GM19467 (cell line): ENCODE measurements around the gene BCHE.
A peak's percentile ranks its signal among the peaks of the same experiment; 100 is the strongest.
"Not testable (repeated sequence)": the region's sequence is repeated elsewhere in the genome, so short reads cannot be mapped to it uniquely, and the experiment has no call there.

ENCODE experiments used
- ATAC-seq: cut with Tn5 transposase; IDR thresholded peaks from one replicate; pipeline ENCODE4 v1.9.1; 2021; ENCODE audit warnings: mild to moderate bottlenecking, moderate library complexity; ENCODE audit not compliant: unreplicated experiment

Gene BCHE

GRCh38 chr3:165817160-165817709 lies 20.0 kb downstream of the BCHE start:
- ATAC-seq: no peak

GRCh38 chr3:165816209-165816608 lies 21.0 kb downstream of the BCHE start:
- ATAC-seq: no peak

- no peak for ATAC-seq
Measured at GRCh38 chr3:165815682-165816081, 21.5 kb downstream of the BCHE start.

- ATAC-seq: no peak
Measured at GRCh38 chr3:165814380-165814779, 22.8 kb downstream of the BCHE start.

GRCh38 chr3:165807937-165808336 lies 29.3 kb downstream of the BCHE start:
- ATAC-seq: not testable (repeated sequence)

GRCh38 chr3:165805946-165806561 lies 31.2 kb downstream of the BCHE start:
- peak; percentile 75 for ATAC-seq

GRCh38 chr3:165803471-165803870 lies 33.8 kb downstream of the BCHE start:
- ATAC-seq: no peak

- ATAC-seq: no peak
Measured at GRCh38 chr3:165800970-165801369, 36.3 kb downstream of the BCHE start.

GRCh38 chr3:165799026-165799425 lies 38.2 kb downstream of the BCHE start:
- ATAC-seq: no peak

GRCh38 chr3:165797551-165797950 lies 39.7 kb downstream of the BCHE start:
- no peak for ATAC-seq

- ATAC-seq: no peak
Measured at GRCh38 chr3:165796701-165797100, 40.5 kb downstream of the BCHE start.

- no peak for ATAC-seq
Measured at GRCh38 chr3:165788531-165788930, 48.7 kb downstream of the BCHE start.

GRCh38 chr3:165786013-165786412 lies 51.2 kb downstream of the BCHE start:
- no peak for ATAC-seq

- ATAC-seq: no peak
Measured at GRCh38 chr3:165784337-165784736, 52.9 kb downstream of the BCHE start.

GRCh38 chr3:165783383-165783782 lies 53.8 kb downstream of the BCHE start:
- ATAC-seq: no peak

- no peak for ATAC-seq
Measured at GRCh38 chr3:165778891-165779290, 58.3 kb downstream of the BCHE start.

- no peak for ATAC-seq
Measured at GRCh38 chr3:165778456-165778855, 58.8 kb downstream of the BCHE start.

- ATAC-seq: no peak
Measured at GRCh38 chr3:165775824-165776223, 61.4 kb downstream of the BCHE start.

- ATAC-seq: no peak
Measured at GRCh38 chr3:165770781-165771180, 66.4 kb downstream of the BCHE start.

GRCh38 chr3:165768680-165769079 lies 68.5 kb downstream of the BCHE start:
- no peak for ATAC-seq

GRCh38 chr3:165759041-165759440 lies 78.2 kb downstream of the BCHE start:
- ATAC-seq: no peak

- ATAC-seq: no peak
Measured at GRCh38 chr3:165755571-165755970, 81.7 kb downstream of the BCHE start.
